Mesothelial cell of epicardium (in vitro differentiated cells): ENCODE data around the gene NFATC2. TPM values are rescaled to one million over a fixed set of nuclear protein-coding genes. Genes with fewer than 3 reads are reported as not detected.

Experiments
- DNase-seq, 2 experiments: peaks; one replicate each; pipeline ENCODE4 v3.0.0; 2021; ENCODE audit warnings: low spot score in 2 of 2; ENCODE audit not compliant: unreplicated experiment in 2 of 2
- H3K27ac Mint-ChIP-seq: 2 replicates; pipeline ENCODE4 v1.8.0; 2021; ENCODE audit warnings: mixed read lengths
- H3K27me3 Mint-ChIP-seq: 2 replicates; pipeline ENCODE4 v1.8.0; 2021; ENCODE audit warnings: low read depth, mixed read lengths
- H3K36me3 Mint-ChIP-seq: 2 replicates; pipeline ENCODE4 v1.8.0; 2021; ENCODE audit warnings: mixed read lengths
- H3K4me1 Mint-ChIP-seq: 2 replicates; pipeline ENCODE4 v1.8.0; 2021; ENCODE audit warnings: mixed read lengths
- H3K4me3 Mint-ChIP-seq: 2 replicates; pipeline ENCODE4 v1.8.0; 2021; ENCODE audit warnings: mild to moderate bottlenecking, moderate library complexity, mixed read lengths
- H3K9me3 Mint-ChIP-seq: 2 replicates; pipeline ENCODE4 v1.8.0; 2021; ENCODE audit warnings: mixed read lengths
- CTCF ChIP-seq: fragments of 200-600 bp; sonication (generic); IDR thresholded peaks from one replicate; pipeline ENCODE4 v1.5.0; 2021; ENCODE audit warnings: antibody characterized with exemption; ENCODE audit not compliant: unreplicated experiment
- total RNA-seq: library from RNA; stranded (reverse); gene quantifications from 3 replicates; pipeline ENCODE4 v1.2.1, GENCODE V29; 2021

NFATC2 gene
- total RNA-seq, 1 donor from 2014 or later = 14.0 TPM

- TF ChIP-seq CTCF = no peak
- Mint-ChIP-seq H3K27ac (no peak overlapping the region), H3K9me3 (no peaks in the 10 kb centered on the region), H3K4me1 (peaks cover 4% of the 10 kb centered on the region), H3K36me3 (peaks cover 2% of the 10 kb centered on the region), H3K4me3 (no peak overlapping the region), H3K27me3 (no peaks in the 10 kb centered on the region)
- DNase-seq = no peak
Observed at GRCh38 chr20:51394706-51395105, 147.8 kb downstream of the NFATC2 start.

GRCh38 chr20:51393571-51393970, 148.9 kb downstream of the NFATC2 start:
- Mint-ChIP-seq H3K27ac (no peak overlapping the region), H3K4me1 (no peaks in the 10 kb centered on the region), H3K27me3 (no peaks in the 10 kb centered on the region)

GRCh38 chr20:51392614-51393186, 149.8 kb downstream of the NFATC2 start:
- Mint-ChIP-seq H3K4me1 (peaks cover 4% of the 10 kb centered on the region), H3K36me3 (peaks cover 2% of the 10 kb centered on the region), H3K27ac (no peak overlapping the region), H3K4me3 (no peak overlapping the region), H3K27me3 (no peaks in the 10 kb centered on the region), H3K9me3 (no peaks in the 10 kb centered on the region)
- DNase-seq = no peak
- TF ChIP-seq CTCF = no peak

More at GRCh38 chr20:51393571-51393970, 148.9 kb downstream of the NFATC2 start:
- no peak for DNase-seq
- H3K4me3 Mint-ChIP-seq = no peak overlapping the region
- no peaks in the 10 kb centered on the region for H3K9me3 Mint-ChIP-seq
- TF ChIP-seq CTCF = no peak
- peaks cover 2% of the 10 kb centered on the region for H3K36me3 Mint-ChIP-seq

- no peak for TF ChIP-seq CTCF
- no peaks in the 10 kb centered on the region for H3K27me3 Mint-ChIP-seq
- peaks cover 2% of the 10 kb centered on the region for H3K36me3 Mint-ChIP-seq
- H3K9me3 Mint-ChIP-seq = no peaks in the 10 kb centered on the region
- H3K27ac Mint-ChIP-seq = no peak overlapping the region
- peaks cover 10% of the 10 kb centered on the region for H3K4me1 Mint-ChIP-seq
- H3K4me3 Mint-ChIP-seq = no peak overlapping the region
- DNase-seq = no peak
Observed at GRCh38 chr20:51391926-51392325, 150.6 kb downstream of the NFATC2 start.

GRCh38 chr20:51389543-51390264, 152.8 kb downstream of the NFATC2 start:
- Mint-ChIP-seq H3K27me3 (no peaks in the 10 kb centered on the region), H3K4me3 (no peak overlapping the region), H3K27ac (no peak overlapping the region), H3K9me3 (no peaks in the 10 kb centered on the region), H3K4me1 (peaks cover 10% of the 10 kb centered on the region), H3K36me3 (peaks cover 2% of the 10 kb centered on the region)
- DNase-seq = no peak
- no peak for TF ChIP-seq CTCF
